IMR-90 (cell line): Measurements from ENCODE around the gene DYDC1. TPM values are rescaled to one million over a fixed set of nuclear protein-coding genes. Genes with fewer than 3 reads are reported as not detected.

Experiments
- ATAC-seq: fragments of 200-7000 bp; cut with Tn5 transposase; 2 replicates; pipeline ENCODE4 v1.9.1; 2020; ENCODE audit warnings: low read depth, mild to moderate bottlenecking, moderate library complexity
- BruUV-seq: library from RNA; stranded (reverse); fragments of 400-500 nt; replicated peaks from 2 replicates; lab custom pipeline; 2021; lab: Mats Ljungman, UMichigan
- CTCF ChIA-PET: fragments of 300-600 bp; formaldehyde crosslinking; extraction: SDS; loops from one replicate; lab custom pipeline; 2021; ENCODE audit warnings: antibody characterized with exemption; lab: Yijun Ruan, JAX
- POLR2A ChIA-PET: fragments of 300-600 bp; sonication (Branson Sonifier 250); formaldehyde crosslinking; loops from one replicate; lab custom pipeline; 2022; ENCODE audit warnings: antibody characterized with exemption; ENCODE audit not compliant: unreplicated experiment; lab: Charles Lee
- DNase-seq: peaks from one replicate; pipeline ENCODE4 v3.0.0; 2013
- H2AFZ ChIP-seq: replicated peaks from 2 replicates; pipeline ENCODE3; 2013; ENCODE audit warnings: low read length, mild to moderate bottlenecking; ENCODE audit not compliant: poor library complexity
- H2AK5ac ChIP-seq: 2 replicates; pipeline ENCODE4 v1.6.1; 2013; ENCODE audit warnings: low read depth, low read length, inconsistent platforms
- H2AK9ac ChIP-seq: replicated peaks from 2 replicates; pipeline ENCODE3; 2013; ENCODE audit warnings: mild to moderate bottlenecking, low read depth, low read length, moderate library complexity; ENCODE audit not compliant: poor library complexity
- H2BK120ac ChIP-seq: 2 replicates; pipeline ENCODE4 v1.6.1; 2013; ENCODE audit warnings: low read depth, low read length, inconsistent platforms
- H2BK15ac ChIP-seq: 3 replicates; pipeline ENCODE4 v1.6.1; 2013; ENCODE audit warnings: low read depth, low read length, inconsistent platforms
- H2BK20ac ChIP-seq: 2 replicates; pipeline ENCODE4 v1.6.1; 2013; ENCODE audit warnings: low read depth, mild to moderate bottlenecking, inconsistent platforms, low read length, moderate library complexity
- H2BK5ac ChIP-seq: 2 replicates; pipeline ENCODE4 v1.6.1; 2013; ENCODE audit warnings: mild to moderate bottlenecking, low read depth, low read length, inconsistent platforms; ENCODE audit not compliant: poor library complexity, severe bottlenecking
- H3K14ac ChIP-seq: replicated peaks from 2 replicates; pipeline ENCODE4 v1.6.1; 2013; ENCODE audit warnings: low read depth, low read length, inconsistent platforms
- H3K18ac ChIP-seq: 2 replicates; pipeline ENCODE4 v1.6.1; 2013; ENCODE audit warnings: low read depth, low read length, control low read depth
- H3K23ac ChIP-seq: 2 replicates; pipeline ENCODE4 v1.6.1; 2013; ENCODE audit warnings: low read depth, low read length, inconsistent platforms
- H3K27ac ChIP-seq: 2 replicates; pipeline ENCODE4 v1.5.1; 2013; ENCODE audit warnings: mild to moderate bottlenecking, control low read depth, low read length; ENCODE audit not compliant: insufficient read depth
- H3K27me3 ChIP-seq: 2 replicates; pipeline ENCODE4 v1.6.1; 2013; ENCODE audit warnings: low read length; ENCODE audit not compliant: control insufficient read depth, insufficient read depth
- H3K36me3 ChIP-seq: 2 replicates; pipeline ENCODE4 v1.6.1; 2013; ENCODE audit warnings: low read length, mixed read lengths; ENCODE audit not compliant: control insufficient read depth, insufficient read depth
- H3K4ac ChIP-seq: 2 replicates; pipeline ENCODE4 v1.6.1; 2013; ENCODE audit warnings: low read depth, low read length, inconsistent platforms
- H3K4me1 ChIP-seq: 2 replicates; pipeline ENCODE4 v1.6.1; 2013; ENCODE audit warnings: low read length, mixed read lengths; ENCODE audit not compliant: control insufficient read depth, insufficient read depth
- H3K4me2 ChIP-seq: 2 replicates; pipeline ENCODE4 v1.6.1; 2013; ENCODE audit warnings: low read depth, mild to moderate bottlenecking, control low read depth, low read length, moderate library complexity
- H3K4me3 ChIP-seq: 2 replicates; pipeline ENCODE4 v1.5.1; 2013; ENCODE audit warnings: low read depth, mild to moderate bottlenecking, control low read depth, low read length, moderate library complexity; ENCODE audit not compliant: insufficient read depth
- H3K56ac ChIP-seq: 2 replicates; pipeline ENCODE4 v1.6.1; 2013; ENCODE audit warnings: low read length, inconsistent platforms; ENCODE audit not compliant: insufficient read depth; ENCODE audit errors: extremely low read depth
- H3K79me1 ChIP-seq, 2 experiments: 2 replicates each; pipeline ENCODE4 v1.6.1; 2013; ENCODE audit warnings: low read length in 2 of 2, inconsistent platforms in 1 of 2, low read depth in 1 of 2
- H3K9ac ChIP-seq: 2 replicates; pipeline ENCODE4 v1.6.1; 2013; ENCODE audit warnings: low read depth, low read length, control low read depth
- H3K9me1 ChIP-seq: 2 replicates; pipeline ENCODE4 v1.6.1; 2013; ENCODE audit warnings: low read length, inconsistent platforms; ENCODE audit not compliant: insufficient read depth
- H3K9me3 ChIP-seq: 2 replicates; pipeline ENCODE4 v1.6.1; 2013; ENCODE audit warnings: low read length; ENCODE audit not compliant: control insufficient read depth, insufficient read depth
- H4K20me1 ChIP-seq: 2 replicates; pipeline ENCODE4 v1.6.1; 2013; ENCODE audit warnings: low read length, inconsistent platforms; ENCODE audit not compliant: insufficient read depth
- H4K5ac ChIP-seq: 2 replicates; pipeline ENCODE4 v1.6.1; 2013; ENCODE audit warnings: mild to moderate bottlenecking, low read depth, low read length, control low read depth
- H4K8ac ChIP-seq, 2 experiments: 2 replicates each; pipeline ENCODE4 v1.6.1; 2013; ENCODE audit warnings: low read depth in 2 of 2, low read length in 2 of 2, control low read depth in 1 of 2, inconsistent platforms in 1 of 2
- H4K91ac ChIP-seq: 2 replicates; pipeline ENCODE4 v1.6.1; 2013; ENCODE audit warnings: low read depth, low read length, inconsistent platforms; ENCODE audit not compliant: insufficient read depth
- BHLHE40 ChIP-seq: fragments of 150-350 bp; IDR thresholded peaks from 2 replicates; pipeline ENCODE4 v1.6.1; 2016; ENCODE audit warnings: mild to moderate bottlenecking, low read depth, low read length
- CEBPB ChIP-seq: IDR thresholded peaks from 2 replicates; pipeline ENCODE4 v1.6.1; 2012; ENCODE audit warnings: low read depth, low read length, improper control_type of control experiment
- CHD1 ChIP-seq: IDR thresholded peaks from 2 replicates; pipeline ENCODE4 v1.6.1; 2012; ENCODE audit warnings: low read depth, low read length, improper control_type of control experiment
- CTCF ChIP-seq: conservative IDR thresholded peaks from 2 replicates; pipeline ENCODE4 v1.5.1; 2012; ENCODE audit warnings: mild to moderate bottlenecking, low read depth, low read length, improper control_type of control experiment
- ELK1 ChIP-seq: fragments of 150-350 bp; IDR thresholded peaks from 2 replicates; pipeline ENCODE4 v1.6.1; 2016; ENCODE audit warnings: low read depth, mild to moderate bottlenecking, low read length, moderate library complexity, borderline replicate concordance
- FOS ChIP-seq: fragments of 150-350 bp; IDR thresholded peaks from 2 replicates; pipeline ENCODE4 v1.6.1; 2016; ENCODE audit warnings: low read depth, low read length
- MAFK ChIP-seq: IDR thresholded peaks from 2 replicates; pipeline ENCODE4 v1.6.1; 2012; ENCODE audit warnings: low read depth, low read length, improper control_type of control experiment
- MAZ ChIP-seq: IDR thresholded peaks from 2 replicates; pipeline ENCODE4 v1.6.1; 2012; ENCODE audit warnings: low read depth, mild to moderate bottlenecking, low read length, improper control_type of control experiment, moderate library complexity, borderline replicate concordance
- MXI1 ChIP-seq: IDR thresholded peaks from 2 replicates; pipeline ENCODE4 v1.6.1; 2012; ENCODE audit warnings: low read depth, mild to moderate bottlenecking, low read length, moderate library complexity, borderline replicate concordance
- NFE2L2 ChIP-seq: fragments of 150-350 bp; IDR thresholded peaks from 2 replicates; pipeline ENCODE4 v1.6.1; 2016; ENCODE audit warnings: low read depth, mild to moderate bottlenecking, low read length
- POLR2A ChIP-seq: IDR thresholded peaks from 2 replicates; pipeline ENCODE4 v1.6.1; 2012; ENCODE audit warnings: mild to moderate bottlenecking, low read depth, low read length
- RAD21 ChIP-seq: IDR thresholded peaks from 2 replicates; pipeline ENCODE4 v1.6.1; 2012; ENCODE audit warnings: low read length, improper control_type of control experiment
- RCOR1 ChIP-seq: IDR thresholded peaks from 2 replicates; pipeline ENCODE4 v1.6.1; 2012; ENCODE audit warnings: mild to moderate bottlenecking, low read length, improper control_type of control experiment; ENCODE audit not compliant: insufficient replicate concordance
- RFX5 ChIP-seq: IDR thresholded peaks from 2 replicates; pipeline ENCODE4 v1.8.0; 2012; ENCODE audit warnings: low read depth, mild to moderate bottlenecking, low read length, moderate library complexity
- SMC3 ChIP-seq: fragments of 150-350 bp; IDR thresholded peaks from 2 replicates; pipeline ENCODE4 v1.6.1; 2016; ENCODE audit warnings: low read depth, mild to moderate bottlenecking, antibody characterized with exemption, low read length, moderate library complexity
- USF2 ChIP-seq: fragments of 150-350 bp; IDR thresholded peaks from 2 replicates; pipeline ENCODE4 v1.6.1; 2017; ENCODE audit warnings: mild to moderate bottlenecking, antibody characterized with exemption, low read length, low read depth
- WGBS, 2 experiments: methylation state at CpG; one replicate each; pipeline versions ENCODE4 v1.1.5 to v1.1.7; 2013; ENCODE audit warnings: missing lambda C conversion rate in 2 of 2; ENCODE audit not compliant: insufficient read length in 1 of 2; ENCODE audit errors: extremely low coverage in 2 of 2; 5-methylcytosine and 5-hydroxymethylcytosine counted together
- dilution Hi-C: fragments of 300-500 bp; cut with HindIII; formaldehyde crosslinking; loops from one replicate; pipeline ENCODE4 v1.14.3; 2018; ENCODE audit warnings: low sequenced_read_pairs; ENCODE audit not compliant: unreplicated experiment
- in situ Hi-C: fragments of 300-500 bp; cut with MboI; formaldehyde crosslinking; loops from 3 replicates; pipeline ENCODE4 v1.14.3; 2019; ENCODE audit warnings: low sequenced_read_pairs, inconsistent platforms, mixed read lengths
- intact Hi-C: fragments of 100-400 bp; cut with micrococcal nuclease; formaldehyde crosslinking; loops from 2 replicates; pipeline ENCODE4 v1.10.0; 2022
- polyA plus RNA-seq, 3 experiments: library from polyadenylated mRNA; depleted of rRNA; stranded (reverse); fragments of >200 nt; gene quantifications; 2 replicates each; pipeline ENCODE4 v1.2.3, GENCODE V29; 2012; ENCODE audit warnings: low replicate concordance in 1 of 3
- total RNA-seq: library from RNA; depleted of rRNA; stranded (reverse); fragments of >200 nt; gene quantifications from 2 replicates; pipeline ENCODE4 v1.2.3, GENCODE V29; 2012

DYDC1 gene
- total and polyA plus RNA-seq, 2 of the 4 experiments (the other 2 are of a cell fraction) = not detected

GRCh38 chr10:80319318-80319717, 37.2 kb downstream of the DYDC1 start:
- no peaks in the 10 kb centered on the region for H3K4me1 ChIP-seq
- H2BK20ac ChIP-seq = no peak overlapping the region
- no peaks in the 10 kb centered on the region for H3K9me1 ChIP-seq
- no peaks in the 10 kb centered on the region for H3K27me3 ChIP-seq
- ATAC-seq (no peak), DNase-seq (no peak)
- no peak overlapping the region for H3K4me2 ChIP-seq
- no peak overlapping the region for H3K23ac ChIP-seq
- dilution Hi-C loops (no loop called here), in situ Hi-C loops (no loop called here), intact Hi-C loops (no loop called here)
- H3K4ac ChIP-seq = no peak overlapping the region
- H3K56ac ChIP-seq = no peak overlapping the region
- no peak overlapping the region for H3K18ac ChIP-seq
- no peak overlapping the region for H3K9ac ChIP-seq
- no peak overlapping the region for H3K14ac ChIP-seq
- BruUV-seq = no TSS peak
- H3K27ac ChIP-seq = no peak overlapping the region
- H4K91ac ChIP-seq = no peak overlapping the region
- no peak for TF ChIP-seq FOS
- no peak for TF ChIP-seq RAD21
- no peak for TF ChIP-seq RCOR1
- TF ChIP-seq CTCF = no peak
- TF ChIP-seq MAZ = no peak
- TF ChIP-seq USF2 = no peak
- no peak for TF ChIP-seq CEBPB
- no peak for TF ChIP-seq POLR2A
- TF ChIP-seq CHD1 = no peak
- TF ChIP-seq MAFK = no peak
- no peak for TF ChIP-seq SMC3
- no peak for TF ChIP-seq BHLHE40
- no peak for TF ChIP-seq RFX5
- no peak for TF ChIP-seq MXI1
- no peak for TF ChIP-seq ELK1
- TF ChIP-seq NFE2L2 = no peak
- H4K8ac ChIP-seq = no peak overlapping the region
- H4K5ac ChIP-seq = no peak overlapping the region
- no CpG with 5 or more reads among the region's 2 CpGs for WGBS, 2 experiments
- ChIA-PET POLR2A (no interaction called here), CTCF (no interaction called here)
- no peak overlapping the region for H2AK5ac ChIP-seq
- H2BK5ac ChIP-seq = no peak overlapping the region
- H2AK9ac ChIP-seq = no peak overlapping the region
- no peaks in the 10 kb centered on the region for H3K36me3 ChIP-seq
- no peaks in the 10 kb centered on the region for H4K20me1 ChIP-seq
- H3K9me3 ChIP-seq = no peaks in the 10 kb centered on the region
- no peaks in the 10 kb centered on the region for H3K79me1 ChIP-seq
- H3K4me3 ChIP-seq = no peak overlapping the region
- H2BK120ac ChIP-seq = no peak overlapping the region
- H2AFZ ChIP-seq = no peak overlapping the region
- H2BK15ac ChIP-seq = no peak overlapping the region
